ENCODE results near the gene ANKRD62.

DNA sequence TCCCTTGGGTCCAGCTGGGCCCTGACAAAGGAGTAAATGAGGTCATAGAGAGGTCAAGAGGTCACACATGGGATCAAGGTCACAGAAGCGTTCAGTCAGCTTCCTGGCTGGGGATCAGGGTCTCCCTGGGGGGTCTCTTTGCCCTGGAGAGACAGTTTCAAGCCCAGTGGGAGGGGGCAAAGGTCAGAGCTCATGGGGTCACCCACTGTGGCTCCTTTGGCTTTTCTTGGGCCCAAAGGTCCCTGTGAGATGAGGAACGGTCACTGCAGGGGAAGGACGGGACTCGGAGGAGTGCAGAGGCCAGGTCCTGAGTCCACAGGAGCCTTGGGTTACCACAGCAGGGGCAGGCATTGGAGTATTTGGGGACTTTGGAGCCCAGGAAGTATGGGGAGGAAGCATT is 30.7 kb upstream of the ANKRD62 start:
- TF ChIP-seq CEBPB (IDR thresholded peaks at IDR 0.05; ENCODE audit: low read depth, low read length) (no peak), SMC3 (IDR thresholded peaks at IDR 0.05; ENCODE audit: low read depth, low read length) (no peak), CHD1 (IDR thresholded peaks at IDR 0.05; ENCODE audit: low read depth, low read length) (no peak), MXI1 (IDR thresholded peaks at IDR 0.05; ENCODE audit: borderline replicate concordance, low read depth, low read length) (no peak), POLR2A (IDR thresholded peaks at IDR 0.05; ENCODE audit: low read depth, low read length) (no peak)
- TF ChIP-seq, protein P1, sequence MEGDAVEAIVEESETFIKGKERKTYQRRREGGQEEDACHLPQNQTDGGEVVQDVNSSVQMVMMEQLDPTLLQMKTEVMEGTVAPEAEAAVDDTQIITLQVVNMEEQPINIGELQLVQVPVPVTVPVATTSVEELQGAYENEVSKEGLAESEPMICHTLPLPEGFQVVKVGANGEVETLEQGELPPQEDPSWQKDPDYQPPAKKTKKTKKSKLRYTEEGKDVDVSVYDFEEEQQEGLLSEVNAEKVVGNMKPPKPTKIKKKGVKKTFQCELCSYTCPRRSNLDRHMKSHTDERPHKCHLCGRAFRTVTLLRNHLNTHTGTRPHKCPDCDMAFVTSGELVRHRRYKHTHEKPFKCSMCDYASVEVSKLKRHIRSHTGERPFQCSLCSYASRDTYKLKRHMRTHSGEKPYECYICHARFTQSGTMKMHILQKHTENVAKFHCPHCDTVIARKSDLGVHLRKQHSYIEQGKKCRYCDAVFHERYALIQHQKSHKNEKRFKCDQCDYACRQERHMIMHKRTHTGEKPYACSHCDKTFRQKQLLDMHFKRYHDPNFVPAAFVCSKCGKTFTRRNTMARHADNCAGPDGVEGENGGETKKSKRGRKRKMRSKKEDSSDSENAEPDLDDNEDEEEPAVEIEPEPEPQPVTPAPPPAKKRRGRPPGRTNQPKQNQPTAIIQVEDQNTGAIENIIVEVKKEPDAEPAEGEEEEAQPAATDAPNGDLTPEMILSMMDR (conservative IDR thresholded peaks at IDR 0.05; ENCODE audit: low read depth, low read length) = no peak
- TF ChIP-seq, protein P2, sequence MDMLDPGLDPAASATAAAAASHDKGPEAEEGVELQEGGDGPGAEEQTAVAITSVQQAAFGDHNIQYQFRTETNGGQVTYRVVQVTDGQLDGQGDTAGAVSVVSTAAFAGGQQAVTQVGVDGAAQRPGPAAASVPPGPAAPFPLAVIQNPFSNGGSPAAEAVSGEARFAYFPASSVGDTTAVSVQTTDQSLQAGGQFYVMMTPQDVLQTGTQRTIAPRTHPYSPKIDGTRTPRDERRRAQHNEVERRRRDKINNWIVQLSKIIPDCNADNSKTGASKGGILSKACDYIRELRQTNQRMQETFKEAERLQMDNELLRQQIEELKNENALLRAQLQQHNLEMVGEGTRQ (IDR thresholded peaks at IDR 0.05; ENCODE audit: low read depth, low read length) = no peak

Data from IMR-90 (cell line).